Right lobe of liver (tissue), 4 donors: Measurements from ENCODE around the gene ZNG1A.
"Not testable (repeated sequence)": the region's sequence is repeated elsewhere in the genome, so short reads cannot be mapped to it uniquely, and the experiment has no call there.

ENCODE experiments used
- CTCF ChIP-seq, 4 donors: fragments of 200-600 bp in 3 of 4; fragments of 450-650 bp in 1 of 4; IDR thresholded peaks; one replicate each; pipeline versions ENCODE4 v1.5.1 to v1.8.0; 2016 to 2022; ENCODE audit warnings: antibody characterized with exemption in 4 of 4, mild to moderate bottlenecking in 2 of 4
- POLR2A ChIP-seq: fragments of 450-650 bp; IDR thresholded peaks from one replicate; pipeline ENCODE4 v1.6.1; 2017; ENCODE audit warnings: antibody characterized with exemption, mild to moderate bottlenecking
- donor health status: DM: no; HTN: no; CAD: no.
- donor health status: DM: no; HTN: no; CAD: no.
- donor health status: DM: no; HTN: yes; CAD: no.

GRCh38 chr9:139880-140279 is 39.0 kb downstream of the ZNG1A start:
- not testable (repeated sequence) for TF ChIP-seq CTCF (IDR thresholded peaks at IDR 0.05); POLR2A
